CD4-positive, alpha-beta T cell treated with Interleukin-2 at 100 ng/mL for 4 hours (primary cell): ENCODE results near the gene NT5E.
"Not testable (repeated sequence)": the region's sequence is repeated elsewhere in the genome, so short reads cannot be mapped to it uniquely, and the experiment has no call there.

Source experiments
- DNase-seq: peaks from one replicate; pipeline ENCODE4 v3.0.0-alpha.2; 2020; ENCODE audit warnings: low spot score

The NT5E gene

GRCh38 chr6:85493389-85493788, 43.5 kb downstream of the NT5E start:
- no peak for DNase-seq

- no peak for DNase-seq
These were observed 45.0 kb downstream of the NT5E start for GRCh38 chr6:85494547-85495536.

- no peak for DNase-seq
These were observed 46.2 kb downstream of the NT5E start for GRCh38 chr6:85496009-85496579.

GRCh38 chr6:85496856-85497255, 47.0 kb downstream of the NT5E start:
- no peak for DNase-seq

- no peak for DNase-seq
These were observed 48.8 kb downstream of the NT5E start for GRCh38 chr6:85498596-85499258.

GRCh38 chr6:85506441-85507093, 56.7 kb downstream of the NT5E start:
- DNase-seq: no peak

GRCh38 chr6:85516168-85516567, 66.3 kb downstream of the NT5E start:
- DNase-seq: no peak

GRCh38 chr6:85524281-85524680, 74.4 kb downstream of the NT5E start:
- not testable (repeated sequence) for DNase-seq

- peak; percentile 7 for DNase-seq
These were observed 87.2 kb downstream of the NT5E start for GRCh38 chr6:85537055-85537494.

- no peak for DNase-seq
These were observed 94.9 kb downstream of the NT5E start for GRCh38 chr6:85544776-85545175.
